Measurements from ENCODE around the gene AFP. TPM values are rescaled to one million over a fixed set of nuclear protein-coding genes. Genes with fewer than 3 reads are reported as not detected.

The AFP gene
- total RNA-seq, 1 experiment from 2014 or later: 0.40 TPM

DNA sequence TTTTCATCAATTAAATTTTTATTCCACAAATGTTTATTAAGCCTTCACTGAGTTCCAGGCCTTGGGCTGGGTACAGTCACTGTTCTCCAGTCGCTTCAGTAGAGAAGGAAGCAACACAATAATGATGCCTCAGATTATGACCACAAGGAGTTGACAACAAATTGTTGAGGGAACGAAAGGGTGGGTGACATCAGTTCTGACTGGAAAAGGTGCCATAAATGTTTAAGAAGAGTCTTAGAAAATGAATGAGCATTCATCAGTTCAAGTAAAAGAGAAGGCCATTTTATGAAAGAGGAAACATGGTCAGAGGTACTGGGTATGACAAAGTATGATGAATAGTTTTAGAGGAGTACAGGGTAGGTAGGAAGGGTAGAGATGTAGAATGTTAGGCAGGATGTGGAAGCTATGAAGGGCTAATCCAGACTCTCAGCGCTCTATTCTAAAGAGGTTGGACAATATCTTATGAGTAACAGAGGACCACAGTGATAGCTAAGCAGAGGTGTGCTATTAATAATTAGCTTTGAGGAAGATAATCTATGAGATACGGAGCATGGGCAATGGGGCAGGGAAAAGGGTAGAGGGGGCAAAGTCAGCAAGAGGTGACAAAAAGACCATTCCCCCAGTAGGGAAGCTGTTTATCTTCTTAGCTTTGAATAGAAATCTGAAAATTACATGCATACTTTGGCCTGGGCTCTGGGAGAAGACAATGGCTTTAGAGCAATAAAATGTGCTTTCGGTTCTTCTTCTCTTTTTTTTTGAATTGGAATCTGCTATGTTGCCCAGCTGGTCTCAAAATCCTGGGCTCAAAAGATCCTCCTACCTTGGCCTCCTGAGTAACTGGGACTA, 20.4 kb downstream of the AFP start:
- H3K4me2 ChIP-seq (ENCODE audit: low read length): no peak overlapping the region
- ATAC-seq (no peak), DNase-seq (no peak)
- H3K4me3 ChIP-seq (ENCODE audit: low read length): no peak overlapping the region
- TF ChIP-seq EZH2 (IDR thresholded peaks at IDR 0.05; ENCODE audit: low read length, unreplicated experiment) (no peak), EZH2phosphoT487 (IDR thresholded peaks at IDR 0.05; ENCODE audit: borderline replicate concordance, low read length) (no peak)
- TF ChIP-seq, protein P1, sequence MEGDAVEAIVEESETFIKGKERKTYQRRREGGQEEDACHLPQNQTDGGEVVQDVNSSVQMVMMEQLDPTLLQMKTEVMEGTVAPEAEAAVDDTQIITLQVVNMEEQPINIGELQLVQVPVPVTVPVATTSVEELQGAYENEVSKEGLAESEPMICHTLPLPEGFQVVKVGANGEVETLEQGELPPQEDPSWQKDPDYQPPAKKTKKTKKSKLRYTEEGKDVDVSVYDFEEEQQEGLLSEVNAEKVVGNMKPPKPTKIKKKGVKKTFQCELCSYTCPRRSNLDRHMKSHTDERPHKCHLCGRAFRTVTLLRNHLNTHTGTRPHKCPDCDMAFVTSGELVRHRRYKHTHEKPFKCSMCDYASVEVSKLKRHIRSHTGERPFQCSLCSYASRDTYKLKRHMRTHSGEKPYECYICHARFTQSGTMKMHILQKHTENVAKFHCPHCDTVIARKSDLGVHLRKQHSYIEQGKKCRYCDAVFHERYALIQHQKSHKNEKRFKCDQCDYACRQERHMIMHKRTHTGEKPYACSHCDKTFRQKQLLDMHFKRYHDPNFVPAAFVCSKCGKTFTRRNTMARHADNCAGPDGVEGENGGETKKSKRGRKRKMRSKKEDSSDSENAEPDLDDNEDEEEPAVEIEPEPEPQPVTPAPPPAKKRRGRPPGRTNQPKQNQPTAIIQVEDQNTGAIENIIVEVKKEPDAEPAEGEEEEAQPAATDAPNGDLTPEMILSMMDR (conservative IDR thresholded peaks at IDR 0.05; ENCODE audit: low read depth, low read length): no peak
- H3K4me1 ChIP-seq (ENCODE audit: insufficient read depth, low read length): no peaks in the 10 kb centered on the region
- no peaks in the 10 kb centered on the region for H3K79me2 ChIP-seq (ENCODE audit: low read length)
- no peaks in the 10 kb centered on the region for H3F3A ChIP-seq (ENCODE audit: low read length, unreplicated experiment)
- no peaks in the 10 kb centered on the region for H3K9me3 ChIP-seq (ENCODE audit: low read length)
- H3K27me3 ChIP-seq (ENCODE audit: low read length): peaks cover 37% of the 10 kb centered on the region
- H3K36me3 ChIP-seq (ENCODE audit: low read depth, low read length): no peaks in the 10 kb centered on the region
- no peak overlapping the region for H3K27ac ChIP-seq (ENCODE audit: low read length)
- H2AFZ ChIP-seq (ENCODE audit: low read length): no peak overlapping the region
- CTCF ChIA-PET: no interaction called here
- intact Hi-C loops (cut with micrococcal nuclease): no loop called here
- H3K9ac ChIP-seq (ENCODE audit: low read length): no peak overlapping the region
- no peaks in the 10 kb centered on the region for H3K9me2 ChIP-seq (replicated peaks; ENCODE audit: low read length)
- POLR2A ChIA-PET (ENCODE audit: unreplicated experiment): no interaction called here
- H4K20me1 ChIP-seq (ENCODE audit: low read length): no peaks in the 10 kb centered on the region
- BruUV-seq (replicated peaks): no TSS peak

DNA sequence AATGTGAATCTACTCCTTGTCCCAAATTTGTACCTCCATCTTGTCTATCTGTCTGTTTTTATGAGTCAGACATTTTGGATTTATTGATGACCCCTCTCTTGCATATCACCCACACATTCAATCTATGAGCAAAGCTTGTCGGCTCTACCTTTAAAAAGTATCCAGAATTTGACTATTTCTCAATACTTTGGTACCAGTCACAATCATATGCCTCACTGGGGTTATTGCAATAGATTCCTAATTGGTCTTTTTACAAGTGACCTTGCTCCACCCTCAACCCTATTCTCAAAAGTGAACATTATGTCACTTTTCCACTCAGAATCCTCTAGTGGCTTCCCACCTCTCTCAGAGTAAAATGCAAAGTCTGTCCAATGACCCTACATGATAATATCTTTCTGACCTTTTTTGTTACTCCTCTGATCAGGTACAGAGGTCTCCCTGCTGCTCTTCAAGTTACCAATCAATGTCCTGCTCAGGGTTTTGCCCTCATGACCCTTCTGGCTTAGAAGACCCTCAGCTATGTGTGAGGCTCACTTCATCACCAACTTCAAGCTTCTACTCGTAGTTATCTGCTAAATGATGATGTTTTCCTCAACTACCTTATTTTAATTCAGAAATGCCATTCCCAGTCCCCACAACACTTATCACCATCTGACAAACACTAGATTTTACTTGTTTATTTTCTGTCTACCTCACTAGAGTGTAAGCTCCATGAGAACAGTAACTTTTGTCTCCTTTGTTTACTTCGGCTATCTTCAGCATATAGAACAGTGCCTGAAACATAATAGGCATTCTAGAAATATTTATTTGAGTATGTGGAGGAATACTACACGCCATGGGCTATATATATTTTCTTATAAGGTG, 22.4 kb downstream of the AFP start:
- no peak overlapping the region for H2AFZ ChIP-seq (ENCODE audit: low read length)
- no peaks in the 10 kb centered on the region for H3K4me1 ChIP-seq (ENCODE audit: insufficient read depth, low read length)
- H3K79me2 ChIP-seq (ENCODE audit: low read length): no peaks in the 10 kb centered on the region
- no peak overlapping the region for H3K27ac ChIP-seq (ENCODE audit: low read length)
- TF ChIP-seq EZH2 (IDR thresholded peaks at IDR 0.05; ENCODE audit: low read length, unreplicated experiment): no peak
- TF ChIP-seq EZH2phosphoT487 (IDR thresholded peaks at IDR 0.05; ENCODE audit: borderline replicate concordance, low read length): no peak
- TF ChIP-seq, protein P1 (conservative IDR thresholded peaks at IDR 0.05; ENCODE audit: low read depth, low read length): no peak
- ATAC-seq (no peak), DNase-seq (no peak)
- no peaks in the 10 kb centered on the region for H3F3A ChIP-seq (ENCODE audit: low read length, unreplicated experiment)
- intact Hi-C loops (cut with micrococcal nuclease): no loop called here
- H3K36me3 ChIP-seq (ENCODE audit: low read depth, low read length): no peaks in the 10 kb centered on the region
- no peak overlapping the region for H3K4me2 ChIP-seq (ENCODE audit: low read length)
- H4K20me1 ChIP-seq (ENCODE audit: low read length): no peaks in the 10 kb centered on the region
- H3K9me3 ChIP-seq (ENCODE audit: low read length): no peaks in the 10 kb centered on the region
- H3K4me3 ChIP-seq (ENCODE audit: low read length): no peak overlapping the region
- ChIA-PET POLR2A (ENCODE audit: unreplicated experiment) (no interaction called here), CTCF (interaction anchor here (0.6 kb wide), 1 partner anchor 117 kb away, joined by 3 read pairs; no protein-coding TSS in a partner anchor)
- no peak overlapping the region for H3K9ac ChIP-seq (ENCODE audit: low read length)
- H3K27me3 ChIP-seq (ENCODE audit: low read length): peaks cover 31% of the 10 kb centered on the region
- BruUV-seq (replicated peaks): no TSS peak
- H3K9me2 ChIP-seq (replicated peaks; ENCODE audit: low read length): no peaks in the 10 kb centered on the region

Data from PC-3 (cell line).